Adrenal gland (tissue), 5 donors: ENCODE results near the gene MAN1A1.

ENCODE experiments used
- POLR2A ChIP-seq, 2 donors: fragments of 450-650 bp; IDR thresholded peaks; one replicate each; pipeline ENCODE4 v1.6.1; 2017; ENCODE audit warnings: antibody characterized with exemption in 2 of 2, mild to moderate bottlenecking in 2 of 2, moderate library complexity in 1 of 2
- TF ChIP-seq, protein P1 (sequence below), 6 experiments: fragments of 450-650 bp in 4 of 6; fragments of 200-600 bp in 2 of 6; sonication (generic) in 1 of 6; IDR thresholded peaks; 1 replicate in 5 of 6; 2 replicates in 1 of 6; pipeline versions ENCODE4 v1.5.1 to v1.8.0; 2016 to 2021; ENCODE audit warnings: antibody characterized with exemption in 6 of 6, mild to moderate bottlenecking in 2 of 6, moderate library complexity in 1 of 6
- donor health status: DM: no; HTN: no; CAD: no.

- TF ChIP-seq POLR2A (IDR thresholded peaks at IDR 0.05), result no peak
- TF ChIP-seq, protein P1, sequence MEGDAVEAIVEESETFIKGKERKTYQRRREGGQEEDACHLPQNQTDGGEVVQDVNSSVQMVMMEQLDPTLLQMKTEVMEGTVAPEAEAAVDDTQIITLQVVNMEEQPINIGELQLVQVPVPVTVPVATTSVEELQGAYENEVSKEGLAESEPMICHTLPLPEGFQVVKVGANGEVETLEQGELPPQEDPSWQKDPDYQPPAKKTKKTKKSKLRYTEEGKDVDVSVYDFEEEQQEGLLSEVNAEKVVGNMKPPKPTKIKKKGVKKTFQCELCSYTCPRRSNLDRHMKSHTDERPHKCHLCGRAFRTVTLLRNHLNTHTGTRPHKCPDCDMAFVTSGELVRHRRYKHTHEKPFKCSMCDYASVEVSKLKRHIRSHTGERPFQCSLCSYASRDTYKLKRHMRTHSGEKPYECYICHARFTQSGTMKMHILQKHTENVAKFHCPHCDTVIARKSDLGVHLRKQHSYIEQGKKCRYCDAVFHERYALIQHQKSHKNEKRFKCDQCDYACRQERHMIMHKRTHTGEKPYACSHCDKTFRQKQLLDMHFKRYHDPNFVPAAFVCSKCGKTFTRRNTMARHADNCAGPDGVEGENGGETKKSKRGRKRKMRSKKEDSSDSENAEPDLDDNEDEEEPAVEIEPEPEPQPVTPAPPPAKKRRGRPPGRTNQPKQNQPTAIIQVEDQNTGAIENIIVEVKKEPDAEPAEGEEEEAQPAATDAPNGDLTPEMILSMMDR (IDR thresholded peaks at IDR 0.05), result no peak
Measured at GRCh38 chr6:119296036-119297035, 53.2 kb downstream of the MAN1A1 start.
